Stimulated activated CD8-positive, alpha-beta memory T cell treated with anti-CD3 and anti-CD28 coated beads, Interleukin-7, amount 100 ng/mL, for 24 hours (primary cell): Measurements from ENCODE around the gene C22orf31.
"Not testable (repeated sequence)": the region's sequence is repeated elsewhere in the genome, so short reads cannot be mapped to it uniquely, and the experiment has no call there.

ENCODE experiments used
- DNase-seq: peaks from one replicate; pipeline ENCODE4 v3.0.0-alpha.2; 2020; ENCODE audit warnings: low read depth

The C22orf31 gene

GRCh38 chr22:29055192-29055830, 6.3 kb downstream of the C22orf31 start:
- DNase-seq, result no peak

DNA sequence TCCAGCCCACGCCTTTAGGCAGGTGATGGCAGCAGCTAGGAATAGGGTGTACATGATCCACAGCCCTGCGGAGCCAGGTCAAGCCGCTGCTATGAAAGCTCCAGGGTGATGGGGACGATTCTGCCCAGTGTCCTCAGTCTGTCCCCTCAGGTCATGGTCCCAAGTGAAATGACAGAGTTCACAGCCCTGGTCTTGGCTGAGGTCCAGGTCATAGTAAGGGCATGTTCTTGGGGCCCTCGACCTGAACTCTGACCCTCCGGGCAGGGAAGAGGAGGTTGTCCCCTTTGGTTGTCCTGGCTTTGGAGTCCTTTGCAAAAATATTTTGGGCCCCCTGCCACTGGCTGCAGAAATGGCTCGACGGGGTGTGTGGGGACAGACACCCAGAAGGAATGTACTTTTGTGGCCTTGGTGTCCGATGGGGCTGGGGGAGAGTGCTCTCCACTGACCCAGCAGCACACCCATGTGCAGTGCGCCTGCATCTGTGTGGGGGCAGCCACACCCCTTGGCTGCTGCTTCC, 7.3 kb downstream of the C22orf31 start:
- no peak for DNase-seq

- no peak for DNase-seq
Measured at GRCh38 chr22:29053048-29053702, 8.5 kb downstream of the C22orf31 start.

DNA sequence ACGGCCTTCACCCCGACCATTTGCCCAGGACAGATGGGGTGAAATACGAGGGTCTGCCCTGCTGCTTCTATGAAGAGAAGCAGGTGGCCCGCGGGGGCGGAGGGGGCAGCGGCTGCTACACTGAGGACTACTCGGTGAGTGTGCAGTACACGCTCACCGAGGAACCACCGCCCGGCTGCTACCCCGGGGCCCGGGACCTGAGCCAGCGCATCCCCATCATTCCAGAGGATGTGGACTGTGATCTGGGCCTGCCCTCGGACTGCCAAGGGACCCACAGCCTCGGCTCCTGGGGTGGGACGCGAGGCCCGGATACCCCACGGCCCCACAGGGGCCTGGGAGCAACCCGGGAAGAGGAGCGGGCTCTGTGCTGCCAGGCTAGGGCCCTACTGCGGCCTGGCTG, 11.2 kb downstream of the C22orf31 start:
- DNase-seq, result no peak

DNA sequence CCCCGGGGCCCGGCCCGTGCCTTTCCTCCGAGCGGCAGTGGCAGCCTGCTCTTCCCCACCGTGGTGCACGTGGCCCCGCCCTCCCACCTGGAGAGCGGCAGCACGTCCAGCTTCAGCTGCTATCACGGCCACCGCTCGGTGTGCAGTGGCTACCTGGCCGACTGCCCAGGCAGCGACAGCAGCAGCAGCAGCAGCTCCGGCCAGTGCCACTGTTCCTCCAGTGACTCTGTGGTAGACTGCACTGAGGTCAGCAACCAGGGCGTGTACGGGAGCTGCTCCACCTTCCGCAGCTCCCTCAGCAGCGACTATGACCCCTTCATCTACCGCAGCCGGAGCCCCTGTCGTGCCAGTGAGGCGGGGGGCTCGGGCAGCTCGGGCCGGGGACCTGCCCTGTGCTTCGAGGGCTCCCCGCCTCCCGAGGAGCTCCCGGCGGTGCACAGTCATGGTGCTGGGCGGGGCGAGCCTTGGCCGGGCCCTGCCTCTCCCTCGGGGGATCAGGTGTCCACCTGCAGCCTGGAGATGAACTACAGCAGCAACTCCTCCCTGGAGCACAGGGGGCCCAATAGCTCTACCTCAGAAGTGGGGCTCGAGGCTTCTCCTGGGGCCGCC, 11.9 kb downstream of the C22orf31 start:
- no peak for DNase-seq

DNA sequence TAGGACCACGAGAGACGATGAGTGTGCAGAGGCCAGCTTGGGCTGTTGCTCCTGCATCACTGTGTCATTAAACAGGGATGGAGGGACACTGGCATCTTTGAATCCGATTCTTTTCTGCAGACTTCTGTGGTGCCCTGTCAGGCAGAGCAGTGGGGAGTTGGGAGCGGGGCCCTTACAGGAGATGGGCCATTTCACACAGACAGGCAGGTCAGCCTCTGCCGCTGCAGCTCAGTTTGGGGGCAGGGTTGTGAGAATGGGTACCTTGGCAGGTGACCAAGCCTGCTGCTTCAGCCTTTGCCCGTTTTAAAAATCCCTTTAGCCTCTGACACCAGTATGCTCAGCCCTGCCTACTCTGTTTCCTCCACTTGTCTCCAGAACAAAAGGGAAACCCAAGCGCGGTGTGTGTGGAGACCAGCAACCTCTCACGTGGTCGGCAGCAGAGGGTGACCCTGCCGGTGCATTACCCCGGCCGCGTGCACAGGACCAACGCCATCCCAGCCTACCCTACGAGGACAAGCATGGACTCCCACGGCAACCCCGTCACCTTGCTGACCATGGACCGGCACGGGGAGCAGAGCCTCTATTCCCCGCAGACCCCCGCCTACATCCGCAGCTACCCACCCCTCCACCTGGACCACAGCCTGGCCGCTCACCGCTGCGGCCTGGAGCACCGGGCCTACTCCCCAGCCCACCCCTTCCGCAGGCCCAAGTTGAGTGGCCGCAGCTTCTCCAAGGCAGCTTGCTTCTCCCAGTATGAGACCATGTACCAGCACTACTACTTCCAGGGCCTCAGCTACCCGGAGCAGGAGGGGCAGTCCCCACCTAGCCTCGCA, 12.6 kb downstream of the C22orf31 start:
- no peak for DNase-seq

- no peak for DNase-seq
Measured at GRCh38 chr22:29044657-29045176, 16.9 kb downstream of the C22orf31 start.

DNA sequence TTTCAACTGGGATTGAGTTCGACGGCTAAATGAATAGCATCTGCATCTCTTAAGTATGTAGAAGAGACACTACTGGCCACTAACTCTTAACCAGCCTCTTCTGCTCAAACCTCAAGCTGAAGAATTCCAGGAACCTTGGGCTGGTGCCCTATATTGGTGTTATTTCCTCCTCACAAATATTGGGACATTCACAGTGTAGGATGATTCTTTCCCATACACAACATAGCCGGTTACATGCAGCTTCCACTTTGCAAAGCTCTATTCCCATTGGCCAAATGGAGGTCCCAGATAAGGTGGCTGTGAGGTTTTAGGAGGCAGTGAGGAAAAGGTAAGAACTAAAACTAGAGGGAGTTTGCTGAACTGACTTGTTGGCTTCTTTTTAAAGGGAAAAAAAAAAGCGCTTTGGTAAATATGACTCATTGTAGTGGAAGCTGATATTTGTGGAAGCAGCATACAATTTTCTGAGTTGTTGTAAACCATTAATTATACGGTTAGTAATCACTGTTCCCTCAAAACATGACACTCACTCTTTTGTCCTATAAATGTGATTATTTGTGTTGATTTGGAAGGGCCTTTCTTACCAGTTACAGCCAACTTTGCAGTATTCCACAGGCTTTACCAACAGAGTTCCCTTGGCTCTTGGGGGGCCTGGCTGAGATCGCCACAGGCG, 17.6 kb downstream of the C22orf31 start:
- DNase-seq, result no peak

DNA sequence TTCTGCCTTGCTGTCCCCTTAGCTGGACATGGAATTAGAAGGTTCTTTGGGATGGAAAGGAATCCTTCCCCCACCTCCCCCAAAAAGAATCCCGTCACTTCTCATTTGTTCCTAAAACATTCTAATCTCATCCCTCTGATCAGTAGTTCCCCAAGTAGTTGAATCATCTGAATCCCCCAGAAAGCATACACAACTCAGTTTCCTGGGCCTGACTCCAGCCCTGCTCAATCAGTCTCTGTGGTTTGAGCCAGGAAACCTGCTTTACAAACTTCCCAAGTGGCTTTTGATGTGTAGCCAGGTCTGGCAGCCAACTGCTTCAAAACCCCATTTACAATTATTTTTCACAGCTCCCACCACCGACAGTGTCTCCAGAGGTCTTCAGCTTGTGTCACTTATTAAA, 20.2 kb downstream of the C22orf31 start:
- DNase-seq, result no peak

- peak; percentile 24 for DNase-seq
Measured at GRCh38 chr22:29040385-29041275, 21.0 kb downstream of the C22orf31 start.

DNA sequence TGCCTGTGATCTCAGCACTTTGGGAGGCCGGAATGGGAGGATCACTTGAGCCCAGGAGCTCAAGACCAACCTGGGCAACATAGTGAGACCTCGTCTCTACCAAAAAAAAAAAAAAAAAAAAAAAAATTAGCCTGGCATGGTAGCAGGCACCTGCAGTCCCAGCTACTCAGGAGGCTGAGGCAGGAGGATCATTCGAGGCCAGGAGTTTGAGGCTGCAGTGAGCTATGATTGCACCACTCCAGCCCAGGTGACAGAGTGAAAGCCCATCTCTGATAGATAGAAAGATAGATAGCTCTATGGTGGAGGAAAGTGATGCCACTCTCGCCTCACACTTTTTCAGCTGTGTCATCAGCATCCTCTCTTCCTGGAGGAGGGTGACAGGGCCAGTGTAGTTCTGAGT, 21.9 kb downstream of the C22orf31 start:
- not testable (repeated sequence) for DNase-seq

DNA sequence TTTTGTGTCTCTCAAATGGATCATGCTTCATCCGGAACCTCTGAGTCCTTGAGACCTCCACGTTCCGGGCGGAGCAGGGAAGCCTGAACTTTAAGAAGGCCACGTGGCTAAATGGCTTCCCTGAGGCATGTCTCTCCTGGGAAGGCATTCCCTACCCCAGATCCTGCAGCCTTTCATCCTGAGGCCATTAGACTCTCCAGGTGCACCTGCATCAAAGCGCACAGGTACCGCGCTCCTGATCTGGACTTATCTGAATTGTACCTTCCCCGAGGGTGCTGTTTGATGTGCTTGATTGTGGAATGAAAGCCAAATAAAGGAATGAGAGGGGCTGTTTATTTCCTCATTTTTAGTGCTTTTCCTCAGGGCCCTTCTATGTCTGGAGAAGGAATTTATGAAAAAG, 22.5 kb downstream of the C22orf31 start:
- DNase-seq, result no peak

DNA sequence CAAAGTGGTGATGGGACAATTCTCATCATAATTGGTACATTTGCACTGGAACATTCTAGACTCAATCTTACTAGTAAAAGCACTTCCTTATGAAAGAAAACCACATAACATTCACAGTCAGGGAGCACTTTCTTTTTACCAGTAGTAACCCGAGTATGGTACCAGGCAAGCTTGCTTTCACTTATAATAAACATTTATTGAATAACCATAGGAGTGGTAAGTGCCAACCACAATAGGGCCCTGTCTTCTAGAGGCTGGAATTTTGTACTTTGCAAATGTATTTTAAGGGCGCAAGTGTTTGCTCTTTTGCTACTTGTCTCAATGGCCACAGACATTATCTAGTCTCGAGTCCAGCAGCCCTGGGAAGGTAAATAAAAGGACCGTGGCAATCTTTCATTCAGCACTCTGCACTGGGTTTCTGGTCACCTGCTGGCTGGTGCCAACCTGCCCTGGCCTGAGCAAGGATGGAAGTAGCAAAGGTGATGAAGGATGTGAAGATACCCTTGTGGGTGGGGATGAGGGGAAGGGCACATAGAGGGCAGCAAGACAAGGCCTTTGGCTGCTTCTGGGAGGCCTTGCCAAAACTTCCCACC, 24.2 kb downstream of the C22orf31 start:
- DNase-seq, result no peak

- DNase-seq, result no peak
Measured at GRCh38 chr22:29032584-29032983, 29.0 kb downstream of the C22orf31 start.

DNA sequence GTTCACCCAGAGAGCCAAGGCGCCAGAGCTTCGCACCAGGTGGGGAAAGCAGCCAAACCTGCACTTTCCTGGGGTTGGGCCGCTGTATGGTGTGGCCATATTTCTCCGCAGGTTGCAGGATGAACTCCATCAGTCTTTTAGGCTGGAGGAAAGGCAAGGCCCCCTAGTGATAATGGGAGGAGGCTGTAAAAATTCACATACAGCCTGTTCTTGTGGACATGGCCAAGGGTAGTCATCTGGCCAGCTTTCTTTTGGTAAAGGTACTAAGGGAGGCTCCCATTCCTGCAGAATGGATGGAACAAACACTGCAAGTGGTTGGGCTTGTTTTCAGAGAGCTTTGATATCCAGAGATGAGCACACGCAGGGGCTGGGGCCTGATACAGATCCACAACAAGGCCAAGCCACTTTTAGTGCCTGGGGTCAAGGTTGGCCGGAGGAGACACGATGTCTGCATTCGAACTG, 29.6 kb downstream of the C22orf31 start:
- no peak for DNase-seq

- no peak for DNase-seq
Measured at GRCh38 chr22:29031227-29032011, 30.2 kb downstream of the C22orf31 start.

DNA sequence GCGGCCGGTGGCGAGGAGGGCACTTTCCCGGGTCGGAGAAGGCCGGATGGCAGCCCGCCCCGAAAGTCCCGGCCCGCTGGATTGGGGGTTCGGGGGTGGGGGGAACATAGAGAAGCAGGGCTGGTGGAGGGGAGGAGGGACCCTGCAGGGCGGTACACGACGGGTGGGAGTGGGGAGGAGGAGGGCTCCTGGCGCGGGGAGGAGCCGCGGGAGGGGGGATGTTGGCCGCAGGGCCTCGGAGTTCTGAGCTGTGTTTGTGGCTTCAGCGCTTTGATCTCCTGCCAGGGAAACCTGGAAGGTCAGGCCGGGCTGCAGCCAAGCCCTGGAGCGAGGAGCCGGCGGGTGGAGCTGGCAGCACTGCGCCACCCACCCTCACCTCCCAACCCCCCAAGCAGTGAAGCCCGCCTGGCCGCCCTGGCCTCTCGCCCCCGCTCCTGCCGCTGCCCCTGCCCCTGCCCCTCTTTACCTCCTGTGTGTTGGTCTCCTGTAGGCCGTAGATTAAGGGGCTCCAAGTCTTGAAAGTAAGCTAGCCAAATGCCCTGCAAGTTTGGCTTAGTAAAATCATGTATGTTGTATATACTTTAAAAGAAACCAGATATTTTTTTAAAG, 30.9 kb downstream of the C22orf31 start:
- no peak for DNase-seq

DNA sequence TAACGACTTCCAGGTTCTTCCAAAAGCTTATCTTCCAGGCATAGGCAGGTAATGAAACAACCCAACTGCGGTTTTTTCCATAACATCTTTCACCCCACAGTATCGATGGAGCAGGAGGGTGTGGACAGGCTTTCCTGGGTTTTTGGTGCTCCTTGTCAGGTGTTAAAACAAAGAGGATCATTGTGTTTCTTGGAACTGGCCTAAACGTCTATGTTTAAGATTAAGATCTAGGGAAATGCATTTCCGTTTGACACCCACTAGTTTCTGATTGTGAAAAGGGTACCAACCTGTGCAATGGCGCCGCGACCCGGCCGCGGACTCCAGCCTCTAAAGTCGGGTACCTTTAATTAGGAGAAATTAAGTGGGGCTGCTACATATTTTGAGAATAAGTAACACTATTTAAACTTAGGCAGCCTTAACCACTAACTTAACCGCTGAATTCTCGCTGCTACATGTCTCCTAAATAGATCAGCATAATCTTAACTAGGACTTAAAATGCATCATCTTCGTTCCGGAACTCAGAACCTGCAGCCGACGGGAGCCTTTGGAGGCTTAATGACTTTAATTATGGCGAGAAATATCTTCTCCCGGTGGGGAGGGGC, 31.5 kb downstream of the C22orf31 start:
- DNase-seq, result no peak
